Brain microvascular endothelial cell (primary cell): ENCODE data around the gene GP1BB.

Source experiments
- DNase-seq: peaks from one replicate; pipeline ENCODE4 v3.0.0-alpha.2; 2020
- H3K27ac ChIP-seq: fragments of 250-450 bp; sonication (Bioruptor Pico); 2 replicates; pipeline ENCODE4 v1.5.1; 2020; ENCODE audit warnings: mild to moderate bottlenecking, moderate library complexity
- H3K27me3 ChIP-seq: fragments of 250-450 bp; sonication (Bioruptor Pico); replicated peaks from 2 replicates; pipeline ENCODE4 v1.5.1; 2020; ENCODE audit warnings: mild to moderate bottlenecking
- H3K36me3 ChIP-seq: fragments of 250-450 bp; sonication (Bioruptor Pico); replicated peaks from 2 replicates; pipeline ENCODE4 v1.5.1; 2020; ENCODE audit warnings: mild to moderate bottlenecking
- H3K4me3 ChIP-seq: 2 replicates; pipeline ENCODE4 v1.5.1; 2011; ENCODE audit warnings: low read depth, mild to moderate bottlenecking, control low read depth, low read length, moderate library complexity
- CTCF ChIP-seq: IDR thresholded peaks from 2 replicates; pipeline ENCODE4 v1.5.1; 2011; ENCODE audit warnings: low read depth, mild to moderate bottlenecking, moderate library complexity, low read length, control low read depth, inconsistent platforms; ENCODE audit errors: missing control alignments
- in situ Hi-C: cut with HindIII; loops from 2 replicates; pipeline ENCODE4 v1.10.0; 2017; ENCODE audit warnings: low sequenced_read_pairs, low pct_ligation_motif_present

The GP1BB gene

GRCh38 chr22:19730655-19731360, 7.5 kb downstream of the GP1BB start:
- H3K27me3 ChIP-seq, result peaks cover 6% of the 10 kb centered on the region
- no peaks in the 10 kb centered on the region for H3K36me3 ChIP-seq
- TF ChIP-seq CTCF, result peak; percentile 96
- in situ Hi-C loops, result no loop called here
- DNase-seq, result peak; percentile 43
- peak overlapping the region; percentile 54 for H3K4me3 ChIP-seq
- H3K27ac ChIP-seq, result no peak overlapping the region

- no peak for TF ChIP-seq CTCF
- DNase-seq, result no peak
- Histone ChIP-seq H3K27ac (no peak overlapping the region), H3K4me3 (no peak overlapping the region), H3K36me3 (no peaks in the 10 kb centered on the region), H3K27me3 (peaks cover 6% of the 10 kb centered on the region)
- in situ Hi-C loops, result no loop called here
Measured at GRCh38 chr22:19731361-19732135, 8.2 kb downstream of the GP1BB start.

DNA sequence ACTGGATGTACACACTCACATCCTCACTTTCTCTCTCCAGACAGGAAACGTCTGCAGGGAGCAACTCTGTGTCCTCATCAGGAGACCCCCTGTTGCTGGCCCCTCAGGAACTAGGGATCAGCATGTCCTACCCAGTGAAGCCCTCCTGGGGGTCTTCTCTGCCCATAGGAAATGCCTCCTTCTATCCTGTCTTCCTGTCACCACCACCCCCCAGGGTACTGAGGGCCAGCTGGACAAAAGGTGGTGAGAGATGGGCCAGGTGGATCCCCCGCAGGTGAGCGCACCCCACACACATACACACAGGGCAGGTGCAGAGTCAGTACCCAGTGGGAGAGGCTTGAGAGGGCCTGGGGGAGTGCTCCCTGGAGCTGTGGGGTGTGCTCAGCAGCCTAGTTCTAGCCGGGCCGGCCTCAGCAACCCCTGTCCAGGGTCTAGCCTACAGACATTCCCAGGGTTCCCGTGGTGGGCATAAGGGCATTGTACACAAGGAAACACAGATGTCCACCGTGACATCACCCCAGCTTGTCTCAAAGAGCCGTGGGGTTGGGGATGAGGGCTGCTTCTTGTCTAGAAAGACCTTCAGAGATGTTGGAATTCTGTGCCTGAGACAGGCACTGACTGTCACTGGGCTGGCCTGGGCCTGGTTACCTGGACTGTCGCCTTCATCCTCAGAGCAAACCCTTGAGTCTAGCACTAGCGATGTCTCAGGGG, 9.2 kb downstream of the GP1BB start:
- TF ChIP-seq CTCF, result no peak
- Histone ChIP-seq H3K27ac (no peak overlapping the region), H3K4me3 (no peak overlapping the region), H3K36me3 (no peaks in the 10 kb centered on the region), H3K27me3 (peaks cover 6% of the 10 kb centered on the region)
- DNase-seq, result no peak
- in situ Hi-C loops, result no loop called here

DNA sequence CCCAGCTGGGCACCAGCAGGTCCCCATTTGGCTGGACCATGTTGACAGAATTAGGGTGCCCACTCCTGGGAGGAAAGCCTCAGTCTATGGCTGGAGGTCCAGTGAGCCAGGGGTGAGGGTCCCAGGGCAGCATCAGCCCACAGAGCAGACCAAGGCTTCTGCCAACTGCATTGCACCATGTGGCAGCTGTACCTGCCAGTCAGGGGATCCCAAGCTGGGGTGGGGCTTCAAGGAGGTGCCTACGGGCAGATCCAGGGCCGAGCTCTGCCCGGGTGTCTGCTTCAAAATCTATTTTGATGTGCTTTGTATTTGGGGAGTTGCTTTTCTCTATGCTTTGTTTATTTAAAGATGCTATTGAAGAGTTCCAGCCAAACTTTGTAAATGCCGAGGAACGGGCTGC, 10.4 kb downstream of the GP1BB start:
- Histone ChIP-seq H3K36me3 (no peaks in the 10 kb centered on the region), H3K27ac (no peak overlapping the region), H3K27me3 (peaks cover 6% of the 10 kb centered on the region), H3K4me3 (no peak overlapping the region)
- TF ChIP-seq CTCF, result no peak
- DNase-seq, result no peak
- in situ Hi-C loops, result no loop called here

DNA sequence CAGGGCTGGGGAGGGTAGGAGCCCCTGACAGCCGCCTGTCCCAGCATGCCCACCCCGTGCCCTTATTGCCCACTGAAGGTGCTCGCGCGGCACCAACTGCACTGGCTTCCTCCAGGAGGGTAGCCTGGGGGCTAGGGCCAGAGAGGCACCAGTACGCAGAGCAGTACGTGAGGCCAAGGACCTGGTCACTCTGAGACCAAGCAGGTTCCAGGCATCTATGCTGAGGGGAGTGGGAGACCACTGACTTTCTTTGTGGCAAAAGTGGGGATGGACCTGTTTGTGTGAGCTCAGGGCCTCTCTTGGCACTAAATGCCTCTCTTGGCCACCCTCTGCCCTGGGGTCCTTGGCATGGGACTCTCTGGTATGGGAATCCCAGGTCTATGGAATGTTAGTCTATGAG, 10.8 kb downstream of the GP1BB start:
- Histone ChIP-seq H3K27ac (no peak overlapping the region), H3K27me3 (peaks cover 6% of the 10 kb centered on the region), H3K36me3 (no peaks in the 10 kb centered on the region), H3K4me3 (no peak overlapping the region)
- in situ Hi-C loops, result no loop called here
- TF ChIP-seq CTCF, result no peak
- DNase-seq, result no peak
